HTR-8/SVneo (cell line): Measurements from ENCODE around the gene HIPK4.
"Not testable (repeated sequence)": the region's sequence is repeated elsewhere in the genome, so short reads cannot be mapped to it uniquely, and the experiment has no call there.

ENCODE experiments used
- DNase-seq: peaks from one replicate; pipeline ENCODE4 v3.0.0; 2011; ENCODE audit warnings: low spot score, mixed read lengths; ENCODE audit not compliant: insufficient read length
- FAIRE-seq: peaks from 2 replicates; lab custom pipeline; 2011; peaks lifted over from hg19 to GRCh38; lab: Jason Lieb, UNC

The HIPK4 gene

DNA sequence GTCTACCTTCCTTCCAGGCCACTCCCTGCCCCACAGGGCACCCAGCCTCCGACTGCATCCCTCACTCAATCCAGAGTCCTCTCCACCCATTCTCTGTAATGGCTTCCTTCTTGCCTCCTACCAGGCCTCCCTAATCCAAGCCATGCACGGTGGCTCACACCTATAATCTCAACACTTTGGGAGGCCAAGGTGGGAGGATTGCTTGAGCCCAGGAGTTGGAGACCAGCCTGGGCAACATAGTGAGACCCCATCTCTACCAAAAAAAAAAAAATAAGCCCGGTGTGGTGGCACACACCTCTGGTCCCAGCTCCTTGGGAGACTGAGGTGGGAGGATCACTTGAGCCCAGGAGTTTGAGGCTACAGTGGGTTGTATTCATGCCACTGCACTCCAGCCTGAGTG lies 19.7 kb downstream of the HIPK4 start:
- DNase-seq, FAIRE-seq: not testable (repeated sequence)

DNA sequence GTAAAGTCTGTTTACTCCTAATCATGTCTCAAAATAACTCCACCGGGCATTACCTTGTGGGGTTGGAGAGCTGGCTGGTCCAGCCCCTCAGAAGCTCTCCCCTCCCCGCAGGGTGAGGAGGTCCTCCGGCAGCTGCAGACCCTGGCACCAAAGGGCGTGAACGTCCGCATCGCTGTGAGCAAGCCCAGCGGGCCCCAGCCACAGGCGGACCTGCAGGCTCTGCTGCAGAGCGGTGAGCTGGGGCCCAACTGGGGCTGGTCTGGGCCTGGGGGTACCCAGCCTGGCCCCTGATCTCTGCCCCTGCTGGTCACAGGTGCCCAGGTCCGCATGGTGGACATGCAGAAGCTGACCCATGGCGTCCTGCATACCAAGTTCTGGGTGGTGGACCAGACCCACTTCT lies 20.2 kb downstream of the HIPK4 start:
- DNase-seq (no peak), FAIRE-seq (no peak)

DNA sequence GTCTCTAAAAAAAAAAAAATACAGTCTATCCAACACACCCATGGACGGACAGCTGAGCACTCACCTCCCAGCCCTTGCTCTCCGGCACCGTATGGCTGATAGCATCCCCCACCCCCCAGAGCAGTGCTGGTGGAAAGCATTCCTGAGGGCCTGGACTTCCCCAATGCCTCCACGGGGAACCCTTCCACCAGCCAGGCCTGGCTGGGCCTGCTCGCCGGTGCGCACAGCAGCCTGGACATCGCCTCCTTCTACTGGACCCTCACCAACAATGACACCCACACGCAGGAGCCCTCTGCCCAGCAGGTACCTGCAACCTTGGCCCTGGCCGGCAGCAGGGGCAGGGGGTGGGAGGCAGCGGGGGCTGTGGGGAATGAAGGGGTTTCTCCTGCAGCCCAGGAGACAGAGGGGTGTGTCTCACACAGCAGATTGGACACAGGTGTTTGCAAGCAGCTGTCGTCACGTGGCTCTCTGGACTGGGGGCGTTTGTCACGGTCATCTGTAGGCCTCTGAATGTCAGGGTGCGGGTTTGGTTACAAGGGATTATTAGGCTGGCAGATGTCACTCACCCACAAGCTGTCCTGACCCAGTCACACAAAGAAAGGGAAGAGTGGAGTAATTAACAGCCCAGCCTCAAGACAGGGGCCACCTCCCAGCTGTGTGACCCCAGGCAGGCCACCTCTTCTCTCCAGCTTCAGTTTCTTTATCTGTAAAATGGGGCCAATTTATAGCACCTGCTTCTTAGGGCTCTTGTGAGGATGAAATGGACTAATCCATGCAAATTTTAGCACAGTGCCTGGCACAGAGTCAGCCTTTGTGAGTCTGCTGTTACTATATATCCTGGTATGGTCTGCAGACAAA lies 22.2 kb downstream of the HIPK4 start:
- DNase-seq (no peak), FAIRE-seq (no peak)

DNA sequence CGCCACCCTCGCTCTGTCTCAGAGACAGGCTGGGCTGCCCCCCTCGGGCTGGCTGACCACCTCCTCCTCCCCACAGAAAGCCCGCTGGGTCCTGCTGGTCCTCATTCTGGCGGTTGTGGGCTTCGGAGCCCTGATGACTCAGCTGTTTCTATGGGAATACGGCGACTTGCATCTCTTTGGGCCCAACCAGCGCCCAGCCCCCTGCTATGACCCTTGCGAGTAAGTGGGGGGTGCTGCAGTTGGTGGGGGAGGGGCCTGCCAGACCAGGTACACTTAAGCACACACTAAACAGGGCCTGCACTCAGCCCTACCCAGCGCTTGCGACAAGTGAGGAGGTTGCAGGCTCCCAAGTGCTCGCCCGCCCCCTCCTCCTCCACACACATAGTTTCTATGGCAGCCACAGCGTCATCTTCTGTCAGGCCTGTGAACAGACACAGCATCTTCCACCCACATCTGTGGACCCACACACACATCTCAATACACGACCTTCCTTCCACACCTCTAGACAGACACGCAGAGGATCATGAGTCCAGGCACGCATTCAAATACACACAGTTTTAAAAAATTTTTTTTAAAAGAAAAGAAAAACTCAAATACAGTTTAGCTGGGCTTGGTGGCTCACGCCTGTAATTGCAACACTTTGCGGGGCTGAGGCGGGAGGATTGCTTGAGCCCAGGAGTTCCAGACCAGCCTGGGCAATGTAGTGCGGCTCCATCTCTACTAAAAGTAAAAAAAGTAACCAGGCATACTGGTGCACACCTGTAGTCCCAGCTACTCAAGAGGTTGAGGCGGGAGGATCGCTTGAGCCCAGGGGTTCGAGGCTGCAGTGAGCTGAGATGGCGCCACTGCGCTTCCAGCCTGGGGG lies 23.1 kb downstream of the HIPK4 start:
- DNase-seq: no peak

DNA sequence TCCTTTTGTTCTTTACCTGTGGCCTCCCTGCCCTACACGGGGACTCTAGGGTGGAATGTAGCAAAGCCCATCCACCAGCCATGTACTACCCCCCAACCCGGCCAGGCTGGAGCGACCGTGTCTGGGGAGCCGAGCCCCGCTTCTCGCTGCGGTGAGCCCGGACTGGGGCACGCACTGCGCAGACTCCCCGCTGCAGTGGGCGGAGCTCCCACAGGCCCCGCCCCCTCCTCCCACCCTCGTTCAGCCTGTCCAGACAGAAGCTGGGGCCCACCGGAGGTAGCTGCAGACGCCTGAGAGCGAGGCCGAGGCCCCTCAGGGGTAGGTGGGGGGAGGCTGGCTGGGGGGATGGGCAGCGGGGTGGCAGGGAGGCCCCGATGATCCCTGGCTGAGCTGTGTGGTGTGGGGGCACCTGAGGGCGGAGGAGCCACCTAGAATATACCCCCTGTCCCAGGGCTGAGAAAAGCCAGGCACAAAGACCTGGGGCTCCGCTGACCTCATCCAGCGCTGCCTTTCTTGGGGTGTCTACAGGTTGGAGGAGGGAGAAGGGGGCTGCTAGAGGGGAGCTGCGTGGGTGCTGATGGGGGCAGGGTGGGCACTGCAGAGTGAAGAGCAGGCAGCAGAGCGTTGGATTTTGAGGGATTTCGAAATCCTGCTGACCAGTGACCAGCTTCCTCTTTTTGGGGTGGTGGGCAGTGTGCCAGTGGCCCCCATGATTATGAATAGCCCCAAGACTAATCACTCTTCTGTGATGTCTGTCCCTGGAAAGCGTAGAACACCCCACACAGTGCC lies 24.2 kb downstream of the HIPK4 start:
- DNase-seq: peak; percentile 95
- FAIRE-seq: peak; percentile 91

More for the DNA sequence above, 23.1 kb downstream of the HIPK4 start:
- no peak for FAIRE-seq

DNA sequence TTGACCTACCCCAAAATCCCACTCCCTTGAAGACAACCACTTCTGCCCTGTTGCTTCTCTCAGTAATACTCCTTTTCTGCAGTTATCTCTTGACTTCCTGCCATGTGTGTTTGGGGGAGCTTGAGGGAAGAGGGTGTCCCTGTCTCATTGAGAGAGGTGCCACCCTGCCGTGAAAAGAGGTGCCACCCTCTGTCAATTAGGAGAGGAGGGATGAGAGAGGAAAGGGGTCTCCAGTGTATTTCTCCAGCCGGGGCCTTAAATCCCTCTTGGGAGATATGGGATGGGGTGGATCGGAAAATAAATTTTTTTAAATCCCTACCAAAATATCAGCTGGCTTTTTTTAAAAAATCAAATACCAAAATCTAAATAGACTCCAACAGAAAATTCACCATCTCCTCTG lies 25.0 kb downstream of the HIPK4 start:
- DNase-seq (no peak), FAIRE-seq (no peak)

DNA sequence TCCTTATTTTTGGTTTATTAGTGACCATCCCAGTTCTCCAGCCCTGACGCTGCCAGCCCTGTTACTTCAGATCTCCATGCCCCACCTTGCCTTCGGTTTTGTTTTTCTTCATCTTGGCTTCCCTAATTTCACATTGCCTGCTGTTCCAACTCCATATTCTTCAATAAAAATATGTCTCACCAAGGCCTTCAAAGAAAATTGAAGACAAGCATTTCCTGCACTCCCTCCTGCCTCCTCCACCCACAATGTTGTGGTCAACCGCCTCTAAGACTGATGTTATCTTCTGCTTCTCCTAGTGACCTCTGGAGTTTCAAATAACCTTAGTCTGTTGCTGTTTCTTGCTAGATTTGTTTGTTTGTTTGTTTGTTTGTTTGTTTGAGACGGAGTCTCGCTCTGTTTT lies 26.9 kb downstream of the HIPK4 start:
- no peak for FAIRE-seq
- DNase-seq: no peak

DNA sequence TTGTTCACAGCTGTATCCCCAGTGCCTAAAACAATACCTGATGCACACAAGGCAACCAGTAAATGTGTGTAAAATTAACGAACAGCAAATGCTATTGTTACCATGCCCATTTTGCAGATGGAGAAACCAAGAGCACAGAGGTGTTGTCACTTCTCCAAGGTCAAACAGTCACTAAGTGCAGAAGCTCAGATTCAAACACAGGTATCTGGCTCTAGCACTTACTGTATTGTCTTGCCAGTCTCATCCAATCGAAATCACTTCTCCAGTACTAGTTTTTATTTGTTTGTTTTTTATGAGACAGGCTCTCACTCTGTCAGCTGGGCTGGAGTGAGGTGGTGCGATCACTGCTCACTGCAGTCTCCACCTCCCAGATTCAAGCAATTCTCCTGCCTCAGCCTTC lies 27.8 kb downstream of the HIPK4 start:
- FAIRE-seq (no peak), DNase-seq (no peak)

DNA sequence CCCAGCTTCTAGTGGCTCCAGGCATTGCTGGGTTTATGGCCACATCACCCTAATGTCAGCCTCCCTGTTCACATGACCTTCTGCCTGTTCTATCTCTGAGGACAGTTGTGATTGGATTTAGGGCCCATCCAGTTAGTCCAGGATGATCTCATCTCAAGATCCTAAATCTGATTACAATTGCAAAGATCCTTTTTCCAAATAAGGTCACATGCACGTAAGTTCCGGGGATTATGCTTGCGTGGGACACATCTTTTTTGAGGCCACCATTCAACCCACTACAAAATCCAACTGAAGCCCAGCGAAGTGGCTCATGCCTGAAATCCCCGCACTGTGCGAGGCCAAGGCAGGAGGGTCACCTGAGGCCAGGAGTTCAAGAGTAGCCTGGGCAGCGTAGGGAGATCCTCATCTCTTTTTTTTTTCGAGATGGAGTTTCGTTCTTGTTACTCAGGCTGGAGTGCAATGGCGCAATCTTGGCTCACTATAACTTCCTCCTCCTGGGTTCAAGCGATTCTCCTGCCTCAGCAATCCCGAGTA lies 29.2 kb downstream of the HIPK4 start:
- no peak for FAIRE-seq
- DNase-seq: no peak

DNA sequence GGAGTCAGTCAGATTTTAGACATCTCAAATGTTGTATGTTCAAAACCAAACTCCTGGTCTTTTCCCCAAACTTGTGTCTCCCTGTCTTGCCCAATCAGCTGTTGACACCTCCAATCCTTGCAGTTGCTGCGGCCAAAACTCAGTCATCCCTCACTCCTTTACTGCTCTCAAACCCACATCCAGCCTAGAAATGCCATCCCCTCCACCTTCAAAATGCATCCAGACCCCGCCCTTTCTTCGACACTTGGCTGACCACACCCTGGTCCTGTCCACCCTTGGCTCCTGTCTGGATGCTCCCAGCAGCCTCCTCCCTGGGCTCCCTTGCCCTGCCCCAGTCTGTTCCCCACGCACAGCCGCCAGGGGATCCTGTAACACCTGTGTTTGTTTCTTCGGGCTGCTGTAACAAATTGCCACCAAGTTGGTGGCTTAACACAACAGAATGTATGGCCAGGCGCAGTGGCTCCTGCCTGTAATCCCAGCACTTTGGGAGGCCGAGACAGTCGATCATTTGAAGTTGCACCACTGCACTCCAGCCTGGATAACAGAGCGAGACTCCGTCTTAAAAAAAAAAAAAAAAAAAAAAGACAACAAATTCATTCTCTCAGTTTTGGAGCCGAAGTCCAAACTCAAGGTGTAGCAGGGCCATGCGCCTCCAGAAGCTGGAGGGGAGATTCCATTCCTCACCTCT lies 29.8 kb downstream of the HIPK4 start:
- DNase-seq: no peak
- FAIRE-seq: no peak

DNA sequence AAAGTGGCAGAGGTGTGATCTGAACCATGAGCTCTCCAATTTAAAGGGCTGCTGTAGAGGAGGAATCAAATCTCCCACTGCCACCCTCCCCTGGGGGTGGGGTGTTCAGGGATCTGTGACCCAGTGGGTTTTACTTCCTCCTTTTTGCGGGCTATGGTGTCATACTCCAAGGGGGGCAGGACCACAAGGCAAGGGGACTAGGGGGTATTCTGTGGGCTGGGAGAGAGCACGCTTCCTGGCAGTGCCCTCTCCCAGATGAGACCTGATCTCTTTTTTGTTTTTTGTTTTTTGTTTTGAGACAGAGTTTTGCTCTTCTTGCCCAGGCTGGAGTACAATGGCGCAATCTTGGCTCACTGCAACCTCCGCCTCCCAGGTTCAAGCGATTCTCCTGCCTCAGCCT lies 31.2 kb downstream of the HIPK4 start:
- FAIRE-seq: no peak
- no peak for DNase-seq

DNA sequence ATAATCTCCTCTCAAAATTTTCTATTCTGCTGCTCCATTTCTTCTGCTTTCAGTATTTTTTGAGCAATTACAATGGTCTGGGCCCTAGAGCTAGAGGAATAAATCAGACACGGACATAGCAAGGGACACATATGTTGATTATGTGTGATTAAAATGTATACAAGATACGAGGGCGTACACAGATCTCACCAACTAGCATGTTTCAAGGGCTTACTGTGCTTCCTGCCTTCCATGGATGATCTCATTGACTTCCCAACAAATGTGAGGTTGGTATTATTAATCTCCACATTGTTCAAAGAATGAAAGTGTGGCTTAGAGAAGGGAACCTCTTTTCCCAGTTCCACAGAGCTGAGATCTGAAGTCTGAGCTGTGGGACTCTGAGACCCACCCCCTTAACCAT lies 32.3 kb downstream of the HIPK4 start:
- DNase-seq: no peak

DNA sequence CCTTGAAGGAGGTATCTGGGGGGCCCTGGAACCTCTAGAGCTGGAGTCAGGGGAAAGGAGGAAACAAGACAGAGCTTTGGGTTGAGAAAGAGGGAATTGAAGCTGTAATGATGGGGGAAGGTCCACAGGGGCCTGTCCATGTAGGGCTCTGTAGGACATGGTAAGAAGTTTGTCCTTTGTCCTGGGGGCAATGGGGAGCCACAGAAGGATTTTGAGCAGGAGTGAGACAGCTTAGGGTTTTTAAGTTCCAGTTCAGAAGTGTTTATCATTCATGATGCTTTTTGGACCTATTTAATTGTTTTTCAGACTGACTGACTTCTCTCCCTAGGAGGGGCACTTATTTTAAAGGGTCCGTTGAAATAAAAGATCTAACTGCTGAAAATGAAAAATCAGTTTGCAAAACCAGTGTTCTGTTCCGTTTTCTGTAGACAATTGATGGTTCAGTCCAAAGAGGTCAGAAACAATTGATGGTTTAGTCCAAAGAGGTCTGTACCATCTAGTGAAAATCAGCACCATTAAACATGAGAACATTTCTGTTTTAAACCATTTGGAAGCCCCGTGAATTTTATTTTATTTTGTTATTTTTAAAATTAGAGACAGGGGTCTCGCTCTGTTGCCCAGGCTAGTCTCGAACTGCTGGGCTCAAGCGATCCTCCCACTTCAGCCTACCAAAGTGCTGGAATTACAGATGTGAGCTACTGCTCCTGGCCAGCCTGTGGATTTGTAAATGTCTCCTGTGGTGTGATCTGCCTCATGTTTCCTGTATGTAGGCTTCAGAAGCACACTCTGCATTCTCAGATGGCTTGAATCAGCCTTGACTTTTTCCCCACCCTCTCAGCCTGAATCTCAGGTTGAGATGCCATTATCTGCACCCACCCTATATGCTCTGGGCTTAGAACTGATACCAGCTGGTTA lies 33.0 kb downstream of the HIPK4 start:
- no peak for FAIRE-seq
- DNase-seq: no peak

More for the DNA sequence above, 32.3 kb downstream of the HIPK4 start:
- FAIRE-seq: no peak

DNA sequence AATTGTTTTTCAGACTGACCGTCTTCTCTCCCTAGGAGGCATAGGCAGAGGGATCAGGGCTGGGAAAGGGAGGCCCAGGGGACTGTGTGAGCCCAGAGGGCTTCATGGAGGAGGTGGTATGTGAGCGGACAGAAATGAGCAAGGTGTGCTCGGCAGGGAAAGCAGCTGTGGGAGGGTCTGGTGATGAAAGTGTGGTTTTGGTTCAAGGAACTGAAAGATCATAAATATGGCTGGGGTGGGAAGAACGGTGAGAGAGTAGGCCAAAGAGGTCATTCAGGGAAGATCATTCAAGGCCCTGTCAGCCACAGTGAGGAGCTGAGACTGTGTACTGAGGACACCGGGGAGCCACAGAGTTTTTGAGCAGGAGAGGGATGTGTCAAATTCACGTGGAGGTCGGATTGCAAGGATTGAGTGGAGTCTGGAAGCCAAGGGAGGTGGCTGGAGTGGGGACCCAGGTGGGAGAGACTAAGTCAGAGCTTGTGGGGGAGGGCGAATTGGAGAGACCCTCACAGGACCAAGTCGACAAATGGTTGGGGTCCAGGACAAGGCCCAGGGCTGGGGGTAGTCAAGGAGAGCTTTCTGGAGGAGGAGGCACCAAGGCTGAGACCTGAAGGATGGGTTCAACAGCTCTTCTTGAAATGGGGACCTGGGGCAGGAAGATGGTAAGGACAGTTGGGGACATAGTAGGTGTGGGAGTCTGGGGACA lies 33.9 kb downstream of the HIPK4 start:
- DNase-seq (no peak), FAIRE-seq (no peak)

DNA sequence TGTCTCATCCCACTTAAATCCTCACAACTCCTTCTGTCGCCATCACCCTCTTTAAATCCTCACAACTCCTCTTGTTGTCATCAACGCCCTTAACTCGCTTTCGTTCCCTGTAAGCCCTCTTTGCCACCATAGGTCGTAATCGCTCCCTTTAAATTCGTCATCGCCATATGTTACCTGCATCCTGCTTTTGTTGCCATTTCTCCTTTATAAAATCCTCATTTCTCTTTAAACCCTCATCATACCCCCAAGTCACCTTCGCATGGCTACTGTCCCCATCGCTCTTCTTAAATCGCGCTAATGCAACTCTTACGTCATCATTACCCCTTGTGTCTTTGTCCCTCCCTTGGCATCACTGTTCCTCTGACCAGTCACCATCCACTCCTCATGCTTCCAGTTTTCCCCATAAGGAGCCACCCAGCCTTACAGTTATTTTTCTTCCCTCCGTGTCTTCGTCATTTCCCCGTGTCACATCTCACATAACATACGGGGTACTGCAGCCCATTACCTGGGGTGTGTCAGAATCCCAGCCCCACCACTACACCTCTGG lies 40.9 kb downstream of the HIPK4 start:
- DNase-seq (no peak), FAIRE-seq (no peak)

DNA sequence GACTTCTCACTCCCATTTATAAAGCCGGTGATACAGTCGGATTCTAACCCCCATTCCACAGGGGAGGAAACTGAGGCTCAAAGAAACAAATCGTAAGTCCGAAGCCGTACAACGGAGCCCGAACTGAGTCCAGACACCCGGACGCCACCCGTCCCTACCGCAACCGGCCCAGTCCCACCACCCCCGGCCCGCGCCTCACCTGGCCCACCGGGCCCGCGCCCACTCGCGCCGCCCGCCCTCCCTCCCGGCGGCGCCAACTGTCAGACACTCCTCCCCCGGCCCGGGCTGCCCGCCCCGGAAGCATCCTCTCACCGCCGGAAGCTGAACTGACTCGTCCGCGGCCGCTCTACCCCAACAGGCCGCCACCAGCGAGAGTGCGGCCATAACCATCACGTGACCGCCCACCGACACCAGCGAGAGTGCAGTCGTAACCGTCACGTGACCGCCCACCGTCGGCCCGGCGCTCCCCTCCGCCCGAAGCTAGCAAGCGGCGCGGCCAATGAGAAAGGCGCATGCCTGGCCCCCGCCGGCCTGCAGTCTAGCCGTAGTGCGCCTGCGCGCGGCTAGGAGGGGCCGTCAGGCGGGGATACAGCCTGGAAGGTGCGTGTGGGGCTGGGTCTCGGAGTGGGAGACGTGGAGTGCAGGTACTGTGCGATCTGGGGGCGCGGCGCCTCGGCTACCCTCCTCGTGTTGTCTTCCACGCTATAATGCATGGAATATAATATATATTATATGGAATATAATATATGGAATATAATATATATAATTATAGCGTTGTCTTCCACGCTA lies 41.7 kb downstream of the HIPK4 start, which contains the start of the genes C19orf47 and PLD3:
C19orf47 (minus strand) TSS at position 273 of the 789 bp plus-strand sequence. CDS start 6,540 bp downstream, outside the sequence.
PLD3 (plus strand) TSS at position 571 of the 789 bp plus-strand sequence. CDS start 17,789 bp downstream, outside the sequence.
- DNase-seq: peak; percentile 100
- peak; percentile 99 for FAIRE-seq

DNA sequence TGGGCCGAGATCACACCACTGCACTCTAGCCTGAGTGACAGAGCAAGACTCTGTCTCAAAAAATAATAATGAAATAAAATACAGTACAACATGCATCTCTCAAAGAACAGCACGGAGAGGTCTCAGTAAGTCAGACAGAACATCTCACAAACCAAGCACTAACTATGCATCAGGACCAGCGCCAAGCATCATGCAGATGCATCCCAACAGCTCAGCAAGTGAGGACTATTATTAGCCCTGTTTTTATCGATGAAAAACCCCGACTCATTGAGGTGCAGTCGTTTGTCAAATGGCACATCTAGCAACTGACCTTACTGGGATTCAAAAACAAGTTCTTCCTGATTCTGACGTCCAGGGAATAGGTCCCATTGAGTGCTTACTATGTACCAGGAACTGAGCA lies 45.6 kb downstream of the HIPK4 start:
- DNase-seq (no peak), FAIRE-seq (no peak)
